Endothelial cell of umbilical vein (primary cell): ENCODE results near the gene MS4A4A. TPM values are rescaled to one million over a fixed set of nuclear protein-coding genes. Genes with fewer than 3 reads are reported as not detected.

ENCODE experiments used
- BruUV-seq: library from RNA; stranded (reverse); fragments of 400-500 nt; replicated peaks from 2 replicates; lab custom pipeline; 2021; lab: Mats Ljungman, UMichigan
- CTCF ChIA-PET: fragments of 300-600, 350-600 bp; sonication (Branson Sonifier 250); formaldehyde crosslinking; loops from one replicate; lab custom pipeline; 2021; ENCODE audit warnings: antibody characterized with exemption, inconsistent platforms; lab: Charles Lee
- POLR2A ChIA-PET: fragments of 300-600, 350-600 bp; sonication (Branson Sonifier 250); formaldehyde crosslinking; loops from one replicate; lab custom pipeline; 2021; ENCODE audit warnings: antibody characterized with exemption, inconsistent platforms; lab: Charles Lee
- DNase-seq: peaks from one replicate; pipeline ENCODE4 v3.0.0-alpha.2; 2011; ENCODE audit warnings: low read depth, low spot score
- FAIRE-seq: peaks from 2 replicates; lab custom pipeline; 2011; peaks lifted over from hg19 to GRCh38; lab: Jason Lieb, UNC
- H2AFZ ChIP-seq: 2 replicates; pipeline ENCODE4 v1.6.0; 2012; ENCODE audit warnings: low read depth, low read length, control low read depth, inconsistent platforms
- H3K27ac ChIP-seq: 2 replicates; pipeline ENCODE4 v1.5.1; 2011; ENCODE audit warnings: low read depth, mild to moderate bottlenecking, control low read depth, low read length, moderate library complexity; ENCODE audit not compliant: insufficient read depth
- H3K27me3 ChIP-seq, 2 experiments: 2 replicates each; pipeline versions ENCODE4 v1.6.0 to v1.6.1; 2011; ENCODE audit warnings: low read length in 2 of 2, mixed read lengths in 1 of 2; ENCODE audit not compliant: control insufficient read depth in 2 of 2, insufficient read depth in 2 of 2
- H3K36me3 ChIP-seq, 2 experiments: 2 replicates in 1 of 2; 3 replicates in 1 of 2; pipeline ENCODE4 v1.5.1; 2011; ENCODE audit warnings: low read length in 2 of 2, mild to moderate bottlenecking in 1 of 2, moderate library complexity in 1 of 2; ENCODE audit not compliant: control insufficient read depth in 2 of 2, insufficient read depth in 2 of 2; ENCODE audit errors: extremely low read depth in 1 of 2
- H3K4me1 ChIP-seq: 3 replicates; pipeline ENCODE4 v1.5.1; 2011; ENCODE audit warnings: mild to moderate bottlenecking, low read length; ENCODE audit not compliant: control insufficient read depth, insufficient read depth; ENCODE audit errors: extremely low read depth
- H3K4me2 ChIP-seq: 2 replicates; pipeline ENCODE4 v1.6.1; 2011; ENCODE audit warnings: low read length, control low read depth, mixed read lengths; ENCODE audit not compliant: insufficient read depth
- H3K4me3 ChIP-seq, 3 experiments: fragments of 200-600 bp in 1 of 3; sonication (generic), shearing (Covaris generic) in 1 of 3; replicated peaks in 1 of 3; 2 replicates each; pipeline ENCODE4 v1.5.1; 2011 to 2016; ENCODE audit warnings: control low read depth in 3 of 3, low read length in 3 of 3, mild to moderate bottlenecking in 2 of 3, inconsistent platforms in 1 of 3, low read depth in 1 of 3, moderate library complexity in 1 of 3; ENCODE audit not compliant: insufficient read depth in 1 of 3
- H3K79me2 ChIP-seq: 2 replicates; pipeline ENCODE4 v1.6.0; 2012; ENCODE audit warnings: low read length, inconsistent platforms; ENCODE audit not compliant: control insufficient read depth, insufficient read depth
- H3K9ac ChIP-seq: replicated peaks from 2 replicates; pipeline ENCODE3; 2011; ENCODE audit warnings: low read length, control low read depth; ENCODE audit not compliant: insufficient read depth; ENCODE audit errors: extremely low read depth
- H3K9me1 ChIP-seq: replicated peaks from 3 replicates; pipeline ENCODE4 v1.6.0; 2011; ENCODE audit warnings: mild to moderate bottlenecking, low read length; ENCODE audit not compliant: control insufficient read depth, insufficient read depth; ENCODE audit errors: extremely low read depth
- H3K9me3 ChIP-seq: replicated peaks from 2 replicates; pipeline ENCODE4 v1.5.1; 2012; ENCODE audit warnings: low read length, inconsistent platforms; ENCODE audit not compliant: control insufficient read depth, insufficient read depth
- H4K20me1 ChIP-seq: replicated peaks from 2 replicates; pipeline ENCODE3; 2011; ENCODE audit warnings: mild to moderate bottlenecking, low read length; ENCODE audit not compliant: control insufficient read depth, insufficient read depth; ENCODE audit errors: extremely low read depth
- CTCF ChIP-seq, 2 donors: IDR thresholded peaks; 1 replicate in 1 of 2; 2 replicates in 1 of 2; pipeline ENCODE4 v1.5.1; 2011; ENCODE audit warnings: low read length in 2 of 2, mild to moderate bottlenecking in 2 of 2, moderate library complexity in 2 of 2, control low read depth in 1 of 2, inconsistent platforms in 1 of 2, low read depth in 1 of 2; ENCODE audit not compliant: insufficient read depth in 1 of 2; ENCODE audit errors: extremely low read depth in 1 of 2
- MYC ChIP-seq: IDR thresholded peaks from one replicate; pipeline ENCODE4 v1.6.1; 2011; ENCODE audit warnings: mild to moderate bottlenecking, low read depth, low read length
- dilution Hi-C: fragments of 300-500 bp; cut with MboI; formaldehyde crosslinking; loops from one replicate; pipeline ENCODE4 v1.15.0; 2019; ENCODE audit warnings: low sequenced_read_pairs; ENCODE audit not compliant: extremely low pct_ligation_motif_present
- intact Hi-C: fragments of 100-400 bp; cut with micrococcal nuclease; formaldehyde crosslinking; loops from one replicate; pipeline ENCODE4 v1.10.0; 2022
- polyA plus RNA-seq, 4 experiments: library from polyadenylated mRNA; depleted of rRNA in 3 of 4; stranded (reverse) in 3 of 4; unstranded in 1 of 4; fragments of >200 nt; gene quantifications; 2 replicates each; pipeline versions ENCODE4 v1.2.1 to v1.2.3, GENCODE V29; 2011 to 2012; ENCODE audit warnings: missing spikeins in 1 of 4
- total RNA-seq: library from RNA; stranded (reverse); gene quantifications from 2 replicates; pipeline ENCODE4 v1.2.3, GENCODE V29; 2021

MS4A4A gene
- total and polyA plus RNA-seq, 2 donors (not counting 3 experiments of a cell fraction or from before 2014, with no cell fraction given): 0.19 TPM; not detected in 1

- Histone ChIP-seq H3K4me1 (no peaks in the 10 kb centered on the region), H3K79me2 (no peaks in the 10 kb centered on the region), H3K36me3 (no peaks in the 10 kb centered on the region), H3K9me1 (no peaks in the 10 kb centered on the region), H3K4me2 (no peak overlapping the region), H3K27me3 (peaks cover 0 to 3% of the 10 kb centered on the region in 2 experiments), H3K9ac (no peak overlapping the region), H4K20me1 (no peaks in the 10 kb centered on the region), H3K9me3 (no peaks in the 10 kb centered on the region), H3K27ac (no peak overlapping the region), H3K4me3 (no peak overlapping the region), H2AFZ (no peak overlapping the region)
- dilution Hi-C loops: no loop called here
- DNase-seq: peak; percentile 79
- TF ChIP-seq CTCF (IDR thresholded peaks at IDR 0.05; ENCODE audit: extremely low read depth in 1 of 2, insufficient read depth in 1 of 2, low read depth in 1 of 2, low read length in 2 of 2) (peak; percentile 65 to 85), MYC (no peak)
- BruUV-seq: no TSS peak
- intact Hi-C loops: no loop called here
- ChIA-PET CTCF (interaction anchor here (0.6 to 6.4 kb wide), 25 partner anchors 8 to 429 kb away, joined by 3 to 74 read pairs (median 4); no protein-coding TSS in a partner anchor), POLR2A (no interaction called here)
- FAIRE-seq: peak; percentile 86
Measured at GRCh38 chr11:60334005-60334620, 53.6 kb downstream of the MS4A4A start.

- POLR2A ChIA-PET: no interaction called here
- Histone ChIP-seq H3K27me3 (peaks cover 2 to 5% of the 10 kb centered on the region in 2 experiments), H3K79me2 (no peaks in the 10 kb centered on the region), H3K27ac (no peak overlapping the region), H3K4me3 (no peak overlapping the region), H3K4me2 (no peak overlapping the region), H2AFZ (no peak overlapping the region), H3K36me3 (no peaks in the 10 kb centered on the region), H4K20me1 (no peaks in the 10 kb centered on the region), H3K4me1 (no peaks in the 10 kb centered on the region), H3K9me3 (no peaks in the 10 kb centered on the region), H3K9ac (no peak overlapping the region), H3K9me1 (no peaks in the 10 kb centered on the region)
- BruUV-seq: no TSS peak
- CTCF ChIA-PET: interaction anchor here (6.4 kb wide), 1 partner anchor 8 kb away, joined by 74 read pairs; no protein-coding TSS in a partner anchor
- dilution Hi-C loops: no loop called here
- no peak for FAIRE-seq
- no peak for TF ChIP-seq MYC
- intact Hi-C loops: no loop called here
- no peak for DNase-seq
Measured at GRCh38 chr11:60336767-60337391, 56.4 kb downstream of the MS4A4A start.
